HG03558 (cell line): Measurements from ENCODE around the gene NUDT17.
"Not testable (repeated sequence)": the region's sequence is repeated elsewhere in the genome, so short reads cannot be mapped to it uniquely, and the experiment has no call there.

Experiments
- ATAC-seq: cut with Tn5 transposase; IDR thresholded peaks from one replicate; pipeline ENCODE4 v1.9.1; 2021; ENCODE audit warnings: moderate number of reproducible peaks; ENCODE audit not compliant: unreplicated experiment; ENCODE audit errors: extremely low read depth

Gene NUDT17

DNA sequence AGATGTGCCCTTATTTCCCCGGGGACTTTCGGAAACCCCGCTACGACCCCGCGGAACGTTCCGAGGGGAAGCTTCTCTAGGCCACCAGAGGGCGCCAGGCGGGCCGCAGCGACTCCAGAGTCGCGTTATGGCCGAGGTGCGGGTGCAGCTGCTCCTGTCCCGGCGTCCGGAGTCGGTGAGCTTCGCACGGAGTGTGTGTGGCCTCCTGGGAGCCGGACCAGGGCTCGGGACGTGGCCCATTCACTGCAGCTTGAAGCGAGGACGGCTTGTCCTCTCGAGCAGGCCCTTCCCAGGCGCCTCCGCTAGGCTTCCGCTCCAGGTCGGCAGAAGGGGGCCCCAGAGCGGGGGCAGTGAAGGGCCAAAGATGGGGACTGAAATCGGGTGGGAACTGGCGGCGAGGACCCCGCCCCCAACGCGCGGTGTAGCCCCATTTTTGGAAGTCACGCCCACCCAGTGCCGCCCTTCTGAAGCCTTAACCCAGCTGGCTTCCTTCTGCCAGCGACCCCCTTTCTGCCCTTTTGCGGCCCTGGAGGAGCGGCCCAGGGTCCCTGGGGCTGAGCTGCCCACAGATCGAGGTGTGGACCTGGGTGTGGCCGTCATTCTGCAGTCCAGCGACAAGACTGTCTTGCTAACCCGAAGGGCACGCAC lies at the start of gene NUDT17:
Gene NUDT17 (plus strand): TSS at position 117 of the 648 bp plus-strand sequence. CDS start 11 bp downstream, at position 128.
- peak; percentile 23 for ATAC-seq

- no peak for ATAC-seq
Measured at GRCh38 chr1:145796753-145797152, 48.7 kb upstream of the NUDT17 start.

- no peak for ATAC-seq
Measured at GRCh38 chr1:145799806-145800205, 45.6 kb upstream of the NUDT17 start.

DNA sequence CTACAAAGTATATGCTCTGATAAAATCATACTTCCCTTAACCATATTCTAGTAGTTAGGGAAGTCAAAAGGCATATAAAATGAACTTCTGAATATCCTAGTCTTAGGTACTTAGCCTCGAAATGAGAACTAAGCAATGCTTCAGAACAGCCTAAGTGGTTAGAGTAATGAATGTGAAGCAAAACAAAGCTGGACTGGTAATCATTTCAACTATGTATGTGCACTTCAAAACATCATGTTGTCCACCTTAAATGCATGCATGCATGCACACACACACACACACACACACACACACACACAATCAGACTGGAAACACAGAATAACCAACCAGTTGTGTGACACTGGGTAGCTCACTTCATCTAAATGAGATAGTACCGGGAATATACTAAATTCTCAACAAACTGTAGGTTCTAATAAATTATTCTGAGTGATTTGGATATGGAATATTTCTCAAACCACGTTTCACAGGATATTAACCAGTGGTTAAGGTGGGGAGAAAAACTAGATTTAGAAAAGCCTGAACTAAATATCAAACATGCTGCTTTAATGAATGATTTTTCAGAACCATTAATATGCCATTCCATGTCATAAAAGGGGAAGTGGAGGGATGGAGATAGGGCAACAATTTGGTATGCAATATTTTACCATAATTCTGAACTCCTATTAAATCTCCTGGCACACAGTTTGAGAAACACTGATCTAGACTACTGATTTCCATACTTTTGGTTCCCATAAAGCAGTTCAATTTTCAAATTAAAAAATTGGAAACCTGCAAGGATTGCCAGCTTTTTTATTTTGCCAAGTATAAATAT lies 41.0 kb upstream of the NUDT17 start:
- no peak for ATAC-seq

- no peak for ATAC-seq
Measured at GRCh38 chr1:145805057-145805456, 40.4 kb upstream of the NUDT17 start.

DNA sequence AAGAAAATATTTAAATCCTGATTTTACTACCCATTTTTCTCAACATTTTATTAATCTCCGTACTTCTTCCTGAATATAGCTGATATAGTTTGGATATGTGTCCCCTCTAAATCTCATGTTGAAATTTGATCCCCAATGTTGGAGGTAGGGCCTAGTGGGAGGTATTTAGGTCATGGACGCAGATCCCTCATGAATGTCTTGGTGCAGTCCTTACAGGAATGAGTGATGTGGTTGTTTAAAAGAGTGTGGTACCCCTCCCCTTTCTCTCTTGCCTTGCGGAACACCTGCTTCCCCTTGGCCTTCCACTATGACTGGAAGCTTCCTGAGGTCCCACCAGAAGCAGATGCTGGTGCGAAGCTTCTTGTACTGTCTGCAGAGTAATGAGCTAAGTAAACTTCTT lies 39.0 kb upstream of the NUDT17 start:
- no peak for ATAC-seq

- no peak for ATAC-seq
Measured at GRCh38 chr1:145806844-145807243, 38.6 kb upstream of the NUDT17 start.

GRCh38 chr1:145812977-145813810 lies 32.2 kb upstream of the NUDT17 start:
- not testable (repeated sequence) for ATAC-seq

- ATAC-seq: not testable (repeated sequence)
Measured at GRCh38 chr1:145818095-145818494, 27.3 kb upstream of the NUDT17 start.

DNA sequence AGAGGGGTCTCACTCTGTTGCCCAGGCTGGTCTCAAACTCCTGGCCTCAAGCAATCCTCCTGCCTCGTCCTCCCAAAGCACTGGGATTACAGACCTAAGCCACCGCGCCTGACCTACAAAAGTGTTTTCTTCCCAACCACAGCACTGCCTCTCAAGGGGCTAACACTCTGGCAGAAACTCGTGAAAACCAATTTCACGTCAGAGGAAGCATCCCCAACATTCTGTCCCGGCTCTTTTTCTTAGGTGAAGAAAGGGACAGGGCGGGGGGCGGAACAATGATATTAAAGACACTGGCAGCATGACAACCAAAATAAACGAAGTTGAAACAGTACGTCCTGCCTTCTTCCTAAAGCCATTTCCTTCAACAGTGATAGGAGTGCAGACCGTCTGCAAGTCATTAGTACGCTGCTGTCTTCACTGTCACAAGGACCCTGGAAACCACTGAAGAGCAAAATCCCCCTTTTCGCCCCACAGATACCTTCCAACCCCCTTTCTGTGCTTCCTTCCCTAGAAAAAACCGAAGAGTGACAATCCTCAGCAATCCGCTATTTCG lies 22.6 kb upstream of the NUDT17 start:
- ATAC-seq: not testable (repeated sequence)

GRCh38 chr1:145823565-145824498 lies 21.6 kb upstream of the NUDT17 start, which contains the start of the genes POLR3C and RNF115:
POLR3C (plus strand) TSS chr1:145824200; CDS start chr1:145825777, 1,577 bp downstream.
RNF115 (minus strand) TSS chr1:145824095; CDS start chr1:145823873, 222 bp downstream.
- peak; percentile 61 for ATAC-seq

DNA sequence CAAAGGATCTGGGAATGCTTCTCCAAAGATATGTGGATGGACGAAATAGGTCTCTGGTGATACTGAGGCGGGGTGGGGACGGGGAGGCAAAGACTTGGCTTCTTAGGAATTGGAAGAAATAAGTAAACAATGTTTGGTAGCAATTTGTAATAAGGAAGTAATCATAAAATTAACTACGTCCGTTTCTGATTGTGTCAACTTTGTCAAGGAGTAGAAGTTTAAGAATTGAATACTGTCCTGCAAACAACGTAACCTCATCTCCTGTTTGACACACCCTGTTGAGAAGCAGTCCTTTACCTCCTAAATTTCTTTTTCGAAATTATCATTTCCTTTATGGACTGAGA lies 21.0 kb upstream of the NUDT17 start:
- no peak for ATAC-seq

DNA sequence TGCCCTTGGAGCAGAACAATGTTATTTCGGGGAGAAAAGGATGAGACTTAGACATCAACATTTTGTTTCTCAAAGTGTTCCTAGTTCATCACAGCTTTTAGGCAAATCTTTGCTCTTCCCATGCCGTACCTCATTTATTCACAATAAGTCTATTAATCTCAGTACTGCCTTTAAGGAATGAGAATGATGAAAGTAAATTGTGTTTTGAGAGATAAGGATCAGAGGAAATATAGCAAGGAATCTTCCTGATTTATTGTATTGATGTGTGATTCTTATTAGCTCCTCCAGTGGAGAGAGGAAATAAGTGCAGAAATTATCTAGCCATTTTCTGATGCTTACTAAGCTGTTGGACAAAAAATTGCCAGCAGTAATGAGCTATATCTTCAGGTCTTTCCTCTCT lies 19.4 kb upstream of the NUDT17 start:
- ATAC-seq: no peak

- no peak for ATAC-seq
Measured at GRCh38 chr1:145827966-145828365, 17.5 kb upstream of the NUDT17 start.

DNA sequence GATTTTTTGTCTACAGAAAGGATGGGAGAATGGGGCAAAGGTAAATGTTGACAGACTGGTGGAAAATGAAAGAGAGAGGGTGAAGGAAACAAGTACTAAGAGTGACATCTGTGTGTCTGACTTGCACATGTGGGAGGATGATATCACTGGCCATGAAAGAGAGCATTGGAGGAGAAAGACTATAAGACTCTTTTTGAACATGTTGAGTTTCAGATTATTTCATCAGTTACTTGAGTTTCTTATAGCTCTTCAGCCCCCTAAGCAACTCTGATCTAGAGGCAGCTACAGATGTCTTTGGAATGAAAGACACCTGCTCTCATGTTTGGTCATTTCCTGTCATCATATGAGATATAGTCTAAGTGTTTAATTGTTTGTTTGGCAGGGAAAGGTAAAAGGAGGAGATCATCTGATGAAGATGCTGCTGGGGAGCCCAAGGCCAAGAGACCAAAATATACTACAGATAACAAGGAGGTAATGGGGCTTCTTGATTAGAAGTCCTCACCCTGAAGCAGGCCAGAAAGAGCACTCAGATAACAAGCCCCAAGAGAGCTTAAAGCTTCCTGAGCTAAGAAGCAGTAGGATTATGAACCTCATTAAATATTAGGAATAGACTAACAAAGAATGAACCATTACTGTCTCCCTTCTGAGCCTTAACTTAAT lies 16.9 kb upstream of the NUDT17 start:
- ATAC-seq: no peak

GRCh38 chr1:145830810-145831209 lies 14.6 kb upstream of the NUDT17 start:
- ATAC-seq: not testable (repeated sequence)

DNA sequence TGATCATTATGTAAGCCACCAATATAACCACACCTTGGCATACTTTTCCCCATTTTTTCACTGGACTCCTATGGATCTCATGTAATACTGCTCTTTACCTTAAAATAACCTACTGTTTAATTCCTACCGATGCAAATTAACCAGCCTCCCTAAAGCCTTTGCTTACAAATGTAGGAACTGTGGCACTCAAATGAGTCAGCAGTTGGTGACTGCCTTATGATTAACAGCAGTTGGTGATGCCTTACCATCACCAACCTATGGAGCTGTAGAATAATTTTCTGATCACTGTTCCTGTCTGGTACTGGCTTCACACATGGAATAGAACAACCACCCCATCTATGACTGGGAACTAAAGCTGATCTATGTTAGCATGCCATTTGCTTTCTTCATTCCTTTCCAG lies 7.8 kb upstream of the NUDT17 start:
- ATAC-seq: no peak

DNA sequence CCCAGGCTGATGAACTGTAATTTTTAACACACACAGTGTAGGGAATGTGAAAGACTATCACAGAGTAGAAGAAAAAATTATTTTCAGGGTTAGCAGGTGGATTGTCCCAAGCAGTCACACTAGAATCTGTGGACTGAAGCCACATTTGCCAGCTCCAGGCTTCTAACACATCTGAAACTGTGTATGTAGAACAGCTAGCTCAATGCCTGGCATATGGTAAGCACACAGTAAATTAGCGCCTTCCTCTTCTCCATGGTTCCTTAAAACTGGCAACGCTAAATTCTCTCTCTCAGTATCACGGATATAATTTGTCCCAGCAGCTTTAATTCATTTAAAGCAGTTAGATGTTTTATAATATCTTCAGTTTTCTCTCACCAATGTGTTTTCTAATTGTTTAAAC lies 2.4 kb upstream of the NUDT17 start:
- ATAC-seq: no peak

GRCh38 chr1:145845144-145845513 lies 301 bp upstream of the NUDT17 start:
- peak; percentile 45 for ATAC-seq
